Fibroblast of villous mesenchyme (primary cell): ENCODE data around the gene ZNF516. TPM values are rescaled to one million over a fixed set of nuclear protein-coding genes. Genes with fewer than 3 reads are reported as not detected.

Experiments used
- DNase-seq: peaks from one replicate; pipeline ENCODE4 v3.0.0-alpha.2; 2010; ENCODE audit warnings: low read depth
- H3K4me3 ChIP-seq: 2 replicates; pipeline ENCODE4 v1.5.1; 2011; ENCODE audit warnings: low read depth, mild to moderate bottlenecking, low read length
- total RNA-seq: library from RNA; depleted of rRNA; stranded (reverse); fragments of >200 nt; gene quantifications from 2 replicates; pipeline ENCODE4 v1.2.3, GENCODE V29; 2012
- TF ChIP-seq, protein P1 (sequence below): IDR thresholded peaks from 2 replicates; pipeline ENCODE4 v1.5.1; 2012; ENCODE audit warnings: low read depth, mild to moderate bottlenecking, low read length; ENCODE audit not compliant: insufficient read depth

Gene ZNF516
- total RNA-seq, 1 donor, result 53.1 TPM

DNA sequence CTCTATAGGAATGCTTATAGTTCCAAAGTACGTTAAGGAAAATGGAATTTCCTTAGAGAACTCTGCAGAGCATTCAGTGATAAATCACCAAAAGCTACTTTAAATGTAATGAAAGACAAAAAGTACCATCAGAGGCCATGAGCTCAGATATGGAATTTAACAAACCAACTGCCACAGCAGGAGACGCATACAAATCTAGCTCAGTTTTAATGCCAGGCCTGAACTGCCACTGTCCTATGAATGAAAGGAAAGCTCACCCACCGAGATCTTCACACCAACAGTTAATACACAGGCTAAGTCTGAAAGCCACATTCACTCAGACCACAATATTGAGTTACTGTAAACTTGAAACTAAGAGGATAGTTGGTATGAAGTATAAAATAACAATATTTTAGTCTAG is 126.8 kb downstream of the ZNF516 start:
- DNase-seq, result no peak
- TF ChIP-seq, protein P1, sequence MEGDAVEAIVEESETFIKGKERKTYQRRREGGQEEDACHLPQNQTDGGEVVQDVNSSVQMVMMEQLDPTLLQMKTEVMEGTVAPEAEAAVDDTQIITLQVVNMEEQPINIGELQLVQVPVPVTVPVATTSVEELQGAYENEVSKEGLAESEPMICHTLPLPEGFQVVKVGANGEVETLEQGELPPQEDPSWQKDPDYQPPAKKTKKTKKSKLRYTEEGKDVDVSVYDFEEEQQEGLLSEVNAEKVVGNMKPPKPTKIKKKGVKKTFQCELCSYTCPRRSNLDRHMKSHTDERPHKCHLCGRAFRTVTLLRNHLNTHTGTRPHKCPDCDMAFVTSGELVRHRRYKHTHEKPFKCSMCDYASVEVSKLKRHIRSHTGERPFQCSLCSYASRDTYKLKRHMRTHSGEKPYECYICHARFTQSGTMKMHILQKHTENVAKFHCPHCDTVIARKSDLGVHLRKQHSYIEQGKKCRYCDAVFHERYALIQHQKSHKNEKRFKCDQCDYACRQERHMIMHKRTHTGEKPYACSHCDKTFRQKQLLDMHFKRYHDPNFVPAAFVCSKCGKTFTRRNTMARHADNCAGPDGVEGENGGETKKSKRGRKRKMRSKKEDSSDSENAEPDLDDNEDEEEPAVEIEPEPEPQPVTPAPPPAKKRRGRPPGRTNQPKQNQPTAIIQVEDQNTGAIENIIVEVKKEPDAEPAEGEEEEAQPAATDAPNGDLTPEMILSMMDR, result no peak
- no peak overlapping the region for H3K4me3 ChIP-seq

DNA sequence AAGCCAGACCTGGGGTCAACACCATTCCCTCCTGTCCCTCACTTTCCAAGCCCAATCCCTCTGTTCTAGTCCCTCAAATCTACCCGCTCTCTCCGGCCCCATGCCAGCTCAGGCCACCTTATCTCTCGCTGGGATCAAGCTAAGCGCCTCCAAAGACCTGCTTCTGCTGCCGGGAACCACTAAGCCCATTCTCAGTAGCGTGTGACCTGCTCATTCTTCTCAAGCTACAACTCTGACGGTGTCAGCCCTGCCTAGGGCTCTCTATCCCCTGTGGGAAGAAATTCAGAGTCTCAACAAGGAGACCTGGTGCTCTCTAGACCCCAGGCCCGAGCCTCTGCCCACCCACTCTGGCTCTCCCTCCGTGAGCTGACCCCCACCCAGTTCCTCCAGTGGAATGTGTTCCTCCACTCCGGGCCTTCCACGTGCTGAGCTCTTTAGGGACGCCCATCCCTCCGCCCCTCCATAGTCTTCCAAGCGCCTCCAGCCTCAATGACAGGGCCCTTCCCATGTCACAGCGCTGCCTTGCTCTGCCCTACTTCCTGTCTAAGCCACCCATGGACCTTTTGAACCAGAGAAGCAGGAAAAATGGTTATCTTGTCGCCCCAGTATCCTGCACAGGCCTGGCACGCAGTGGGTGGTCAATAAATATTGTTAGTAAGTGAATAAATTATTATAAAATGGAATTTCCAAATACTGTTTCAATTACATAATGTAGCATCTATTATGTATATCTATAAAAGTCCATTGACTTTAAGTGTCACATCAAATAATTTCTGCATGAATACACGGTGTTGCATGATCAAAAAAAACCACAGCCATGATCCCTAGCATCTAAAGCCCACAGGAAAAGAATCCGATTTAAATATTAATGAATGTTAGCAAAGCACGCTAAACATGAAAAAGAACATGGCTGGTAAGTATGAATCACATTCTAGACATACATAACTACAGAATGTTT is 127.6 kb downstream of the ZNF516 start:
- TF ChIP-seq, protein P1, result no peak
- H3K4me3 ChIP-seq, result no peak overlapping the region
- no peak for DNase-seq

DNA sequence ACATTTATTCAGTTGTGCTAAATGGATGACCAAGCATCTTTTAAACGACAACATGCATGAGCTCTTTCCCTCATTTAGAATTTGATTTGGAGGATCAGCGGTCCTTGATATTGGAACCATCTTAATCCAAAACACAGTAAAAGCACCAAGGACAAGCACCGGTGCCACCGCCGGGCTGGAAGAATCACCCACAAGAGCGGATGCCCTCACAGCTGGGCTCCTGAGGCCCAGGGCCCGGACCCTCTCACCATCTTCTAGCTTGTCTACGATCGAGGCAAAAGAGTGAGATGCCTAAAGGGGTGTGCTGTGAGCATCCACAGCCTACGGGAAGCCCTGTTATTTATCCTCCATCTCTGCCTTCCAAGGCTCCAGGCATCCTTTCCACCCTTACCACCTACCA is 129.5 kb downstream of the ZNF516 start:
- no peak for DNase-seq
- no peak overlapping the region for H3K4me3 ChIP-seq
- TF ChIP-seq, protein P1, result no peak

DNA sequence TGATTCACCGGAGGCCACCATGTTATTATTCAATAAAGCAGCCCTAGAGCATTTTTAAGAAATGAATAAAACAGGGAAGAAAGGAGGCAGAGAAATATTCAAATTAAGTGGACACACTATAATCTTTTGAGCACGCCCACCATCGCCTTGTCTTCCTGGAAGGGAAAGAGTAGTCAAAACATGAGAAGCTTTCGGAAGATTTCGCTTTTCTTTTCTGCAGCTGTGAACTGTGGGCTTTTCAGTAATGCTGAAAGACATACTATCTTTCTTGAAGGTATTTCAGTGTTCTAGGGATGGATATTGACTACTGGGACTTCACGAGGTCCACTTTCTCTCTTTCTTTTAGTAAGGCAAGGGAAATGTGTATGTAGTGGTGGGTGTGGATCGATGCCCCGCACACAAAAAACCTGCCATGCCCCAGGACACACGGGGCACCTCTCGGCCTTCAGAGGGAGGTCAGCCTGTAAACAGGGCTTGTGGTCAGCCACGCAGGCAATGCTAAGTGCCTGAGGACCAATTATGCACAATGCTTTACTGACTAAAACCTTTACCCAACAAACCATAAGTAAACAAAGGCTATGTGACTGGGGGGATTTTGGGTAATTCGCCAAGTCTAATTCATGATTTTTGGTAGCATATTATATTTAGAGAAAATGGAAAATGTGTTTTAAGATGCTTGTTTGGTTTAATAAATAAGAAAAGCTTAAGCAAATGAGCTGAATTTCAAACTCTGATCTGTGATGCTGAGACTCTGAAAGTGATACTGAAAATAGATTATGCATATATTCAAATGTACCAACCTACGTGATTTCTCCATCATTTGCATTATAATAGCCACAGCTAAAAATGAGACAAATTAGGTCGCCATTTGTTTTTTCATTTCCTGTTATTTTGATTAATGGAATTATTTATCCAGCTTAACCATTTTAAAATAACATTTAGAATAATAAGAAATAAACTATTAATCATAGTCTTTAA is 130.5 kb downstream of the ZNF516 start:
- peak; percentile 35 for DNase-seq
- TF ChIP-seq, protein P1, result no peak
- H3K4me3 ChIP-seq, result no peak overlapping the region

DNA sequence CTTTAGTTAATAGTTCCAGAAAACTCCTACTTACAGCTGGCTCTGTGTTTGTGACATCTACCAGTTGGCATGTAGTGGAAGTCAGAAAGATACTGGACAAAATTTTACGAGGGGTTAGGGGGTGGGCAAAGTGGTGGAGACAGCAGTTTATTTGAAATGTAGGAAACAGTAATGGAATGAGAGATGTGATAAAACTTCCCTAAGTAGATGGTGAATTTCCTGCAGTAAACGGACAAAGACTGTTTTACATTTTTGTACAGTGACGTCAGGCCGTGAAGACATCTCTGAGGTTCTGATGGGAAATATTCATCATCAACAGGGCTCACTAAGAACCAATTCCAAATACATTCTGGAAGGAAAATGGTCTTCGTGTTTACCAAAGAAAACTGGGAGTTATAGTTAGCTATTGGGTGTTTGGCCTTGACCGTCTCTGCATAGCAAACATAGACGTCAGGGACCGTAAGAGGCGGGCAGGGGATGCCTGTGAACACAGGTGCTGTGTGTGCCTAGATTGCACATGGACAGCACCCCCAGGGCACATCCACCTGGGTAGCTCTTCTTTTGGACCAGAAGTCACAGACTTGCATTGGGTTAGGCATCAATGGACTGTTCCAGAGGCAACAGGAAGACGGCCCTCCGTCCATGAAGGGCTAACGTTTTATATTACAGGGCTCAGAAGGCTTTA is 131.5 kb downstream of the ZNF516 start:
- no peak overlapping the region for H3K4me3 ChIP-seq
- DNase-seq, result peak; percentile 93
- TF ChIP-seq, protein P1, result no peak

DNA sequence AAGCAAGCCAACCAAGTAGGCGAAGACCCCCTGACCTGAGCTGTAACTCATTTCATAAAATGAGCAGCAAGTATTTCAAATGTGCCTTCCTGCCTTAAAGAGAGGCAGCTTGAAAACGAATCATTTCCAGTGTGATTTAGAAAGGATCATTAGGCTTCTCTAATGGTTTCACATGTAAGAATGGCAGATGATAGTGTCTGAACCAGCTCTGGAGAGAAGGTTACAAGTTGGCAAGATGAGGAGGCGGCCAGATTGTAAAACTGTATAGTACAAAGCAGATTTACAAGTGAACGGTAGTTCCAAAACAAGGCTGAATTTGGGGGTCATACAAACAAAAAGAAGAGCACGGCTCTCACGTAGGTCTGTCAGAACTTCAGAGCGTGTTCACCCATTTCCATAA is 132.4 kb downstream of the ZNF516 start:
- H3K4me3 ChIP-seq, result no peak overlapping the region
- TF ChIP-seq, protein P1, result no peak

More for the DNA sequence above, 132.4 kb downstream of the ZNF516 start:
- DNase-seq, result peak; percentile 24
